Endodermal cell (in vitro differentiated cells): ENCODE results near the gene GCGR. TPM values are rescaled to one million over a fixed set of nuclear protein-coding genes. Genes with fewer than 3 reads are reported as not detected.
A peak's percentile ranks its signal among the peaks of the same experiment; 100 is the strongest.

Experiments used
- DNase-seq: peaks from one replicate; pipeline ENCODE4 v3.0.0-alpha.2; 2017
- H3K27ac ChIP-seq: 2 replicates; pipeline ENCODE4 v1.5.1; 2013; ENCODE audit warnings: mild to moderate bottlenecking, low read depth, low read length, moderate library complexity
- H3K27me3 ChIP-seq: 2 replicates; pipeline ENCODE4 v1.6.1; 2013; ENCODE audit warnings: mild to moderate bottlenecking, low read length, moderate library complexity; ENCODE audit not compliant: insufficient read depth, control insufficient read depth, poor library complexity, severe bottlenecking
- H3K36me3 ChIP-seq: 2 replicates; pipeline ENCODE4 v1.7.0; 2013; ENCODE audit warnings: mild to moderate bottlenecking, low read length, moderate library complexity; ENCODE audit not compliant: control insufficient read depth, insufficient read depth
- H3K4me1 ChIP-seq: one replicate; pipeline ENCODE4 v1.7.0; 2013; ENCODE audit warnings: low read length; ENCODE audit not compliant: control insufficient read depth, insufficient read depth
- H3K4me3 ChIP-seq: 2 replicates; pipeline ENCODE4 v1.5.1; 2013; ENCODE audit warnings: mild to moderate bottlenecking, low read length, moderate library complexity
- H3K9ac ChIP-seq: 2 replicates; pipeline ENCODE4 v1.6.1; 2013; ENCODE audit warnings: mild to moderate bottlenecking, low read length, moderate library complexity; ENCODE audit not compliant: poor library complexity, severe bottlenecking; ENCODE audit errors: extremely low read depth
- H3K9me3 ChIP-seq: 2 replicates; pipeline ENCODE4 v1.6.1; 2013; ENCODE audit warnings: mild to moderate bottlenecking, low read length, moderate library complexity; ENCODE audit not compliant: control insufficient read depth
- H3K27ac Mint-ChIP-seq: 2 replicates; pipeline ENCODE4 v1.8.0; 2020; ENCODE audit warnings: mixed read lengths
- H3K27me3 Mint-ChIP-seq: 2 replicates; pipeline ENCODE4 v1.8.0; 2021; ENCODE audit warnings: mild to moderate bottlenecking, mixed read lengths; ENCODE audit not compliant: insufficient read depth
- H3K36me3 Mint-ChIP-seq: 2 replicates; pipeline ENCODE4 v1.8.0; 2020; ENCODE audit warnings: low read depth, mixed read lengths
- H3K4me1 Mint-ChIP-seq: 2 replicates; pipeline ENCODE4 v1.8.0; 2020; ENCODE audit warnings: mixed read lengths
- H3K4me3 Mint-ChIP-seq: 2 replicates; pipeline ENCODE4 v1.8.0; 2020; ENCODE audit warnings: mild to moderate bottlenecking, moderate library complexity, mixed read lengths
- H3K9me3 Mint-ChIP-seq: 2 replicates; pipeline ENCODE4 v1.8.0; 2020; ENCODE audit warnings: mild to moderate bottlenecking, mixed read lengths
- WGBS, 2 experiments: methylation state at CpG; one replicate each; pipeline versions ENCODE4 v1.1.5 to v1.1.7; 2013; ENCODE audit warnings: missing lambda C conversion rate in 2 of 2, mixed read lengths in 1 of 2; ENCODE audit not compliant: insufficient coverage in 1 of 2, insufficient read length in 1 of 2; 5-methylcytosine and 5-hydroxymethylcytosine counted together
- total RNA-seq, 2 donors: library from RNA; stranded (reverse); fragmentation: NEBNext Ultra II Directional in 1 of 2; extraction: Animal tissue kit (Norgen Biotek cat#: 25700) in 1 of 2; gene quantifications; 2 replicates in 1 of 2; 3 replicates in 1 of 2; pipeline ENCODE4 v1.2.1, GENCODE V29; 2021
- TF ChIP-seq, protein P1 (sequence below): fragments of 200-600 bp; sonication (generic); conservative IDR thresholded peaks from 2 replicates; pipeline ENCODE4 v1.5.0; 2021; ENCODE audit warnings: antibody characterized with exemption, mild to moderate bottlenecking

GCGR gene
- total RNA-seq, 2 donors from 2014 or later: 4.0 TPM; not detected in 1

DNA sequence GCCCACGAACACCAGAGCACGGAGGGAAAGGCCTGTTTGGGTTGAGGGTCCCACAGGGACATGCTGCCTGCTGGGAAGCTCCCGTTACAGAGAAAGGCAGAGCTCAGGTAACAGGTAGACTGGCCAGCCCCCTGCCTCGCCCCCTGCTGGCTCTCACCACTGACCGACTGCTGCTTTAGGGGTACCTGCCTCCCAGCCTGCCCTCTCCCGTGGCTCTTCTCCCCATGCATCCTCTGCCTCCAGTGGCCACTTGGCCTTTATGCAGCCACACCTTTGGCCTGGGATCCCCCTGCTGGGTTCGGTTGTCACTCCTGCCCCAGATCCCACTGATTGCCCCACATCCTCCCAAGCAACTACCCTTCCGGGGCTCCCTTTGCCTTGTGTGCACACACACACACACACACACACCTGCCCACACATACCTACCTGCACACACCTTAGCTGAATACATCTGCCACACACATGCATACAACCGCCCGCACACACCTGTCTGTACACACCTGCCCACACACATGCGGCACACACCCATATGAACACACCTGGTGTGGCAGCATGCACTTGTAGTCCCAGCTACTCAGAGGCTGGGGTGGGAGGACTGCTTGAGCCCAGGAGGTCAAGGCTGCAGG, 22.0 kb downstream of the GCGR start:
- Mint-ChIP-seq H3K4me1 (peaks cover 9% of the 10 kb centered on the region), H3K27ac (peak overlapping the region; percentile 57)
- peak; percentile 78 for DNase-seq

DNA sequence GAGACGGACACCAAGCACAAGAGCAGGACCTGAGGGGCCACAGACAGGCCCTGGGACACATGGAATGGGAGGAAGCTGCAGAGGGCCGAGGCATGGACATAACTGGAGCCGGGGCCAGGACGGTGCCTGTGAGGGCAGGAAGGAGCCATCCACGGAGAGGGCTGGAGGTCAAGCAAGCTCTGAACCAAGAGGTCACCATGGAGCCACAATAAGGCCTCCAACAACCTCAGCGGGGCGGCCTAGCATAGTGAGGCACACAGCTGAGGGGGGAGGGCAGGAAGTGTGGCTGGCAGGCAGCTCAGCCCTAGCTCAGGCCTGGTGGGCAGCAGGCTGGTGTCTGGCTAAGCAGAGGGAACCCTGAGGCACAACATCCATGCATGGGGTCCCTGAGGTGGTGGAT, 24.7 kb downstream of the GCGR start:
- Histone ChIP-seq H3K27ac (no peak overlapping the region), H3K4me3 (no peak overlapping the region), H3K36me3 (no peaks in the 10 kb centered on the region), H3K9ac (no peak overlapping the region), H3K9me3 (no peaks in the 10 kb centered on the region), H3K4me1 (peaks cover 4% of the 10 kb centered on the region), H3K27me3 (no peaks in the 10 kb centered on the region)
- TF ChIP-seq, protein P1, sequence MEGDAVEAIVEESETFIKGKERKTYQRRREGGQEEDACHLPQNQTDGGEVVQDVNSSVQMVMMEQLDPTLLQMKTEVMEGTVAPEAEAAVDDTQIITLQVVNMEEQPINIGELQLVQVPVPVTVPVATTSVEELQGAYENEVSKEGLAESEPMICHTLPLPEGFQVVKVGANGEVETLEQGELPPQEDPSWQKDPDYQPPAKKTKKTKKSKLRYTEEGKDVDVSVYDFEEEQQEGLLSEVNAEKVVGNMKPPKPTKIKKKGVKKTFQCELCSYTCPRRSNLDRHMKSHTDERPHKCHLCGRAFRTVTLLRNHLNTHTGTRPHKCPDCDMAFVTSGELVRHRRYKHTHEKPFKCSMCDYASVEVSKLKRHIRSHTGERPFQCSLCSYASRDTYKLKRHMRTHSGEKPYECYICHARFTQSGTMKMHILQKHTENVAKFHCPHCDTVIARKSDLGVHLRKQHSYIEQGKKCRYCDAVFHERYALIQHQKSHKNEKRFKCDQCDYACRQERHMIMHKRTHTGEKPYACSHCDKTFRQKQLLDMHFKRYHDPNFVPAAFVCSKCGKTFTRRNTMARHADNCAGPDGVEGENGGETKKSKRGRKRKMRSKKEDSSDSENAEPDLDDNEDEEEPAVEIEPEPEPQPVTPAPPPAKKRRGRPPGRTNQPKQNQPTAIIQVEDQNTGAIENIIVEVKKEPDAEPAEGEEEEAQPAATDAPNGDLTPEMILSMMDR: no peak
- H3K4me3 Mint-ChIP-seq: no peak overlapping the region
- H3K27me3 Mint-ChIP-seq: no peaks in the 10 kb centered on the region
- peaks cover 19% of the 10 kb centered on the region for H3K4me1 Mint-ChIP-seq
- no peak for DNase-seq
- WGBS, 2 experiments: 86 to 88% methylated on average over 7 of the region's 7 CpGs
- H3K9me3 Mint-ChIP-seq: no peaks in the 10 kb centered on the region
- peaks cover under 1% of the 10 kb centered on the region for H3K36me3 Mint-ChIP-seq
- H3K27ac Mint-ChIP-seq: peak overlapping the region; percentile 37

More for the DNA sequence above, 22.0 kb downstream of the GCGR start:
- H3K27me3 ChIP-seq: no peaks in the 10 kb centered on the region
- Mint-ChIP-seq H3K9me3 (no peaks in the 10 kb centered on the region), H3K4me3 (no peak overlapping the region), H3K27me3 (no peaks in the 10 kb centered on the region), H3K36me3 (peaks cover 7% of the 10 kb centered on the region)
- no peak overlapping the region for H3K27ac ChIP-seq
- H3K9me3 ChIP-seq: no peaks in the 10 kb centered on the region
- 88 to 90% methylated on average over 10 to 11 of the region's 11 CpGs for WGBS, 2 experiments
- no peak overlapping the region for H3K4me3 ChIP-seq
- H3K36me3 ChIP-seq: no peaks in the 10 kb centered on the region
- H3K9ac ChIP-seq: no peak overlapping the region
- no peaks in the 10 kb centered on the region for H3K4me1 ChIP-seq
- TF ChIP-seq, protein P1: peak; percentile 63

DNA sequence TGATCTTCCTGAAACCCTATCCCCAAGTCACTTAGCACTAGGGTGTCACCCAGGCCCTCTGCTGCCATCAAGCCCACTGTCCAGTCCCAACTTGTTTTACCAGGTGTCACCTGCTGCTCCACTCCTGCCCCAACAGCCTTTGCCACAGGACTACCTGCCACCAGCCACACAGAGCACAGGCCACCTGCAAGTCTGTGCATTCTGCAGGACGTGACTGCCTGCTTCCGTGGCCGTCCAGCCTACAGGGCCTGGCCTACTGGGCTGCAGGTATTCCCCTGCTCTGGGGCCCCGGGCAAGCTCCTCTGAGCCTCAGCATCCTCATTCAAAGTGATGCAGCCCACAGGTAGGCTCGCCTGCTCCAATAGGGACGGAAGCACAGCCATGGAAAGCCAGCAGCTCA, 25.9 kb downstream of the GCGR start:
- no peak overlapping the region for H3K27ac Mint-ChIP-seq
- H3K4me1 Mint-ChIP-seq: peaks cover 19% of the 10 kb centered on the region
- no peak overlapping the region for H3K9ac ChIP-seq
- H3K27ac ChIP-seq: no peak overlapping the region
- WGBS, 2 experiments: 94 to 100% methylated on average over 5 to 6 of the region's 6 CpGs
- no peak for DNase-seq
- no peak overlapping the region for H3K4me3 Mint-ChIP-seq
- peaks cover 4% of the 10 kb centered on the region for H3K4me1 ChIP-seq
- H3K36me3 ChIP-seq: no peaks in the 10 kb centered on the region
- no peak overlapping the region for H3K4me3 ChIP-seq
- no peaks in the 10 kb centered on the region for H3K27me3 ChIP-seq
- H3K9me3 ChIP-seq: no peaks in the 10 kb centered on the region
- TF ChIP-seq, protein P1: no peak
- no peaks in the 10 kb centered on the region for H3K36me3 Mint-ChIP-seq
- H3K27me3 Mint-ChIP-seq: no peaks in the 10 kb centered on the region
- H3K9me3 Mint-ChIP-seq: no peaks in the 10 kb centered on the region
